Measurements from ENCODE around the gene NPHP4.
"Not testable (repeated sequence)": the region's sequence is repeated elsewhere in the genome, so short reads cannot be mapped to it uniquely, and the experiment has no call there.

NPHP4 gene

GRCh38 chr1:5908461-5909375, 83.5 kb downstream of the NPHP4 start:
- no peak for DNase-seq

DNA sequence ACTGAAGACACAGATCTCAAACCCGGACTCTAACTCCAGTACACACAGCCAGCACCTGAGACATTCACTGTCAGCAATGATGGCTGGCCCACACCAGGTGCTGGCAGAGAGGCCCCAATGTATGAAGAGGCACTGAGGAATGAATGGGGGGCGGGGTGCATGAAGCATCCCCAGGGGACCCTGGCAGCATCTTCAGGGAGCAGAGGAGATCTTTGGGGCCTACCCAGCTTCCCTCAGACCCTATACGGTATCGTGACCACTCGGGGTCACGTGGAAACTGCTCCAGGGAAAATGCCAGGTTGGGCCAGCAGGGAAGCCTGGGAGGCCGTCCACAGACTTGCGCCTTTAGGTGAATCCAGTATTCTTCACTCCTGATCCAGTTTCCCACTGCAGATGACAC, 84.3 kb downstream of the NPHP4 start:
- no peak for DNase-seq

DNA sequence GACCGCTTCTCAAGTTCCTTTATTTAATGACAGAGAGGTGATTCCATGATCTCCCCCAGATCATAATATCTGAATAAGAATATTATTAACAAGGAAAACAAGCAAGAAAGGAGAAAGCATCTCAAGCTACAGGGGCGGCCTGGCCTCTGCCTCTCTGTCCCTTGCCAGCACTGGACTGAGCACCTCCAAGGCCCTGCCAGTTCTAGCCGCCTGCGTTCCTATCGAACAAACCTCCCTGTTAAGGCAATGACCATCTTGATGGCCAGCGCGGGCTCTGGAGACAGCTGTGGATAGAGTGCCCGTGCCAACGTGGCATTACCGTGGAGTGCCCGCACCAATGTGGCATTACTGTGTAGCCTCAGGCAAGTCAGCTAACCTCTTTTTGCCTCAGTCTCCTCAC, 84.8 kb downstream of the NPHP4 start:
- DNase-seq = no peak

DNA sequence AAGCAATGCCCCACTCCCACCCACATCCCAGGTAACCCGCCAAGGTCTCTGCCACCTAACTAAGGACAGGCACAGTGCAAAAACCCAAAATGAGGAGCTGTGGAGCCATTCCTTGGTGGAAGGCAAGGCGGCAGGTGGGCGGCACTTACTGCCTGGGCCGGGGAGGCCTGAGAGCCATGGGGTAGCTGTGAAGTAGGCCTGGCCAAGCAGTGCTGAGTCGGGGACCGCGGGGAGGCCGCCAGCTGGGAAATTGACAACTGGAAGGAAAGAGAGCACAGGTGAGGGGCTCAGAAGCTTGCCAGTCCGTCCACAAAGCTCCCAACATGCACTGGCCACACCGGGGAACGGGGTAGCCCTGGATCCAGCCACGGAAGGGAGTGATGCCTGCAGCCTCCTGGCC, 85.3 kb downstream of the NPHP4 start:
- DNase-seq = no peak

GRCh38 chr1:5906116-5906515, 86.1 kb downstream of the NPHP4 start:
- DNase-seq = no peak

DNA sequence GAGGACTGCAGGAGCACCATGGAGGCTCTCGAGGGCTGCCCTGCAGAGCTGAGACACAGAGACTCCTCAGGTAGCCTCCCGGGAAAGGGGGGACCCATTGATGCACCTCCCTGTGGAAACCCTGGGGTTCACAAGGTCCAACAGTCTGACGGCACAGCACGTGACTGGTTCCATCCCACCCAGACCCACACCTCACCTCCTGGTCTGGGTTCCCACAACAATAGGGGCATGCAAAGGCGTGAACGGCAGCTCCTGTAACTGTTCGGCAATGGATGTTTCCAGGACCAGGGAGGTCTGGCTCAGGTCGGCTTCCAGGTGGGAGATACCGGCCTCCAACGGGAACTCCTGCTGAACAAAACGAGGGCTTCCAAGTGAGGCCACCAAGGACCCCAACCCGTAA, 86.8 kb downstream of the NPHP4 start:
- no peak for DNase-seq

DNA sequence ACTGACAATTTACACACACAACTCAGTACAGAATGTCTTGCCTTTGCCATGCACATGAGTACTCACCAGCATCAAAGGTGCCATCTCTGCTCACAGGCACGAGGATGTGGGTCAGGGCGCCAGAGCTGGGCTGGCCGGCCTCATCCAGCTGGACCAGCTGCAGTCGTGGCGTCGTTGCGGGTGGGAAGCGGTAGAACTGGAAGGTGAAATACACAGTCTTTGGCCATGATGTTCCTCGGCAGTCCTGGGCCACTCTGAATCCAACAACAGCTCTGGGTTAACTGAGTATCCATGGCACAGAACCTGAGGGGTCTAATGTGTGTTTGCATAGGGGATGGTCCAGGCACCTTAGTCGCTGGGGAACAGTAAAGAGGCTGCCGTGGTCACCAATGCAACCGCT, 87.7 kb downstream of the NPHP4 start:
- no peak for DNase-seq

- no peak for DNase-seq
Measured at GRCh38 chr1:5903680-5904079, 88.5 kb downstream of the NPHP4 start.

- no peak for DNase-seq
Measured at GRCh38 chr1:5903031-5903430, 89.2 kb downstream of the NPHP4 start.

DNA sequence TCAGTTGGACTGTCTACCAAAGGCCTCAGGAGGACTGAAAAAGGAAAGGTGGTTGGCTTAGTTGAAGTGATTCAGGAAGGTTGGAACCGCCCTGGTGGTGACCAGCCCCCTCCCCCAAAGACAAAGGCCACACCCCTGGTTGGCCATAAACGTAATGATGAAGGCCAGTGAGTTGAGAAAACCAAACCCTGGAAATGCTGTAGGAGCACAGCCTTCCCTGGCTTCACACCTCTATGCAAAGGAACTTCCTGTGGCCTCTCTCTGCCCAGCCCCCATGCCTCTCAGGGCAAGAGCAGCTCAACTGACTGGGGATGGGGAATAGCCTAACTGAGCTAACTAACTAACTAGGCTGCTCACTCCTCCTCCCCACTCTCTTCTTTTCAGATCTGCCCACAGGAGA, 90.4 kb downstream of the NPHP4 start:
- DNase-seq = no peak

GRCh38 chr1:5901150-5901549, 91.1 kb downstream of the NPHP4 start:
- DNase-seq = no peak

GRCh38 chr1:5898266-5898665, 94.0 kb downstream of the NPHP4 start:
- no peak for DNase-seq

DNA sequence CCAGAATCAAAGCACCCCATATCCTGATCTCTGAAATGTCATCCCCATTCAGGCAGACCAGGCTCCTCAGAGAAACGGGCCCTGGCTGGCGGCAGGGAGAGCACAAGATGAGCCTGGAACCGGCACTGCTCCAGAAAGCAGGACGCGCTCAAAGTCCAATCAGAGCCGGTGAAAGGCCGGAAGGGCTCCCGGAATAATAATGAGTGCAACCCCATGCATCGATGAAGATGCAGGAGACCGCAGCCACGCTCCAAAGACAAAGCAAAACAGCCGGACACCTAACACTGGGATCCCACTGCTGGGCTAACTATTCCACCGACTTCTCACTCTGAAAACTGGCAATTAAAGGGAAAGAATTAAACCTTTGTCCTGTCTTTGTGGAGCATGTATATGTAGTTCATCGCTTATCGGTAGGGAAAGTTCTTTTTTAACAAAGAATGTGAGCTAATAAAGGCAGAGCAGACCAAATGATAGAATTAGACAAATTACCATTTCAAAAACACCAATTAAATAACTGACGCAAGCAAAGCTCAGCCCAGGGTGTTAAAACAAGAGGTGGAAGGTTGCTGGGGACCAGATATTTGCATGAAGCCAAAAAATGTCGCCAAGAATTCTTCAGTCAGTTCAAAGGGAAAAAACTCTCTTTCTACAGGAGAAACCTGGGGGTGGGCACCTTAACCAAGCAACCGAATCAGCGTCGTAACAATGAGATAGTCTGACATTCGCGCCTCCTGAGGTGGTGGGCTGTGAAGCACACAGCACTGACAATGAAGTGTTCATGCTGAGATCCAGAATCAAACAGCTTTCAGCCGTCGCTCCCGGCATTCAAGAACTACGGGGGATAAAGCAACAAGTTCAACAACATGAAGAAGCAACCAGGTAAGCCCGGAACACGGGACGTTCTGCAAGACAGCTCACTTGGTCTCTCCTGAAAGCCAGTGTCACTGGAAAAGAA, 95.2 kb downstream of the NPHP4 start:
- peak; percentile 62 for DNase-seq

DNA sequence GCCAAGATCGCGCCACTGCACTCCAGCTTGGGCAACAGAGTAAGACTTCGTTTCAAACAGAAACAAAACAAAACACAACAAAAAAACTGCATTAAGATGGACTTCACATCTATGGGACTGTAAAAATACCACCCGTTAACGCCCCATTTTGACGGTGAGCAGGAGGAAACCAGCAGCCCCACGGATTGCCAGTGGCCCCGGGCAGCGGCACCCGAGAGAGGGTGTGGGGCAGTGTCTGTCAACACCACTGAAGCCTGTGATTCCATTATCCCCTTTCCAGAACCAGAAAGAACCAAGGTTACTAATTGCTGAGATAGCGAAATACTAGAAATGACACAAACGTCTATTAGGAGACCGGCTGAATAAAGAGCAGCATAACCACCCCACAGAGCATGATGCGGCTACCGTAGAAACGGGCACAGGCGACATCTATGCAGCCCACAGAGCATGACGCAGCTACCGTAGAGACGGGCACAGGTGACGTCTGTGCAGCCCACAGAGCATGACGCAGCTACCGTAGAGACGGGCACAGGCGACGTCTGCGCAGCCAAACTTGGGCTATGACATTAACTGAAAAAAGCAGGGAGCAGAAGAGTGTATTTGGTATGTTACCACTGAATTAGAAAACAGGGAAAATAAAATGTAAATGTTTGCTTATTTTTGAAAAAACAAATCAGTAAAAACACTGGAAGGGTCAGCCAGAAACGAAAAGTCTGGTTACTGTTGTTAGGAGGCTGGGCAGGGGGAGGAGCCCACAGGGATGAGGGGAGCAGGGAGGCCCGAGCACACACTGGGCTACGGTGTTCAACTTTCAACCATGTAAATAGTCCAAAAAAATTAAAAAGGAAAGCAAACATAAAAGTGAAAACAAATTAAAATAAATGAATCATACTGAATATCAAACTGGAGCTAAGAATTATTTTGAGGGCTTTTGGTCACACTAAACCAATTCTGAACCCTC, 96.5 kb downstream of the NPHP4 start:
- DNase-seq = no peak

DNA sequence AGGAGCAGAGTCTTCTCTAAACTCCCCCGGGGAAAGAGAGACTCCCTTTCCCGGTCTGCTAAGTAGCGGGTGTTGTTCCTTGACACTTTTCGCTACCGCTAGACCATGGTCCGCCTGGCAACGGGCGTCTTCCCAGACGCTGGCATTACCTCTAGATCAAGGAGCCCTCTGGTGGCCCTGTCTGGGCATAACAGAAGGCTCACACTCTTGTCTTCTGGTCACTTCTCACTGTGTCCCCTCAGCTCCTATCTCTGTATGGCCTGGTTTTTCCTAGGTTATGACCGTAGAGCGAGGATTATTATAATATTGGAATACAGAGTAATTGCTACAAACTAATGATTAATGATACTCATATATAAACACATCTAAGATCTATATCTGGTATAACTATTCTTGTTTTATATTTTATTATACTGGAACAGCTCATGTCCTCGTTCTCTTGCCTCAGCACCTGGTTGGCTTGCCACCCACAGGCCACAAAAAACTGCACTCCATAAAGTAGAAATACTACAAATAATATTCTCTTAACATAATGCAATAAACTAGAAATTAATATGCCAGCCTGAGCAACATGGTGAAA, 98.4 kb downstream of the NPHP4 start:
- not testable (repeated sequence) for DNase-seq

DNA sequence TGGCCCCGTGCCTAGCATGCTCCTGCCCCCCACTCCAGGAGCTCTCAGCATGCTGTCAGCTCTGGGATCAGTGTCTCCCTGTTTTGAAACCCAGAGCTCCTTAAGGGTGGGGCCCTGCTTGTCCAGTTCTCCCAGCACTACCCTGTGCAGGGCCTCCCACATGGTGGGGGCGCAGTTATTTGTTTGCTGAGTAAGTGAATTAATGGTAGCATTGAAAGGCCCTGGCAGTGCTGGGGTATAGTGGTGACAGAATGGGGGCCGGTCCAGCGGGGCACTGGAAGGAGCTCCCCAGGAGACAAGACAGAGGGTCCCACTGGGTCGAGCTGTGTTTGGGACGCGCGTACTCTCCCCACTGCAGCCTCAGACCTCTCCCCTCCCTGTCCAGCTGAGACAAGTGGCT, 99.9 kb downstream of the NPHP4 start:
- no peak for DNase-seq

- DNase-seq = no peak
Measured at GRCh38 chr1:5891736-5892135, 100.5 kb downstream of the NPHP4 start.

GRCh38 chr1:5891137-5891536, 101.1 kb downstream of the NPHP4 start:
- DNase-seq = no peak

- DNase-seq = no peak
Measured at GRCh38 chr1:5890346-5891106, 101.7 kb downstream of the NPHP4 start.

DNA sequence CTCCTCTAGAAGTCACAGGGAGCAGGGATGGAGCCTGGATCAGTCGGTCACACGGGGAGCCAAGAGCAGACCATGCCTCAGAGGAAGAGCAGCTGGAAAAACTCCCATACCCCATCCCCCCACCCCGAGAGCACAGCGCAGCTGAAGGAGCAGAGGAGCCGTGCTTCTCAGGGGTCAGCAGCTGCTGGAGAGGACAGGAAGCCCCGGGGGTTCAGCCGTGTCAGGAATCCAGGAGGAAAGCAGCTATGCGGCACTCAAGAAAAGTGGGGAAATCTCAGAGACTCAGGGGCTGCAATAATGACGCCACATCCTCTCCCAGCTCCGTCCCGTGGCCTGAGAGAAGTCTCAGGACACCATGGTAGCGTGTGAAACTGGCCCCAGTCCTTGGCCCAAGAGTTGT, 102.3 kb downstream of the NPHP4 start:
- DNase-seq = peak; percentile 73

GRCh38 chr1:5889462-5889861, 102.8 kb downstream of the NPHP4 start:
- no peak for DNase-seq

Data from retina (tissue), 1 donor.